Measurements from ENCODE around the gene CSNK1A1.

- TF ChIP-seq POLR2AphosphoS5 (IDR thresholded peaks at IDR 0.05) = no peak
- TF ChIP-seq, protein P1, sequence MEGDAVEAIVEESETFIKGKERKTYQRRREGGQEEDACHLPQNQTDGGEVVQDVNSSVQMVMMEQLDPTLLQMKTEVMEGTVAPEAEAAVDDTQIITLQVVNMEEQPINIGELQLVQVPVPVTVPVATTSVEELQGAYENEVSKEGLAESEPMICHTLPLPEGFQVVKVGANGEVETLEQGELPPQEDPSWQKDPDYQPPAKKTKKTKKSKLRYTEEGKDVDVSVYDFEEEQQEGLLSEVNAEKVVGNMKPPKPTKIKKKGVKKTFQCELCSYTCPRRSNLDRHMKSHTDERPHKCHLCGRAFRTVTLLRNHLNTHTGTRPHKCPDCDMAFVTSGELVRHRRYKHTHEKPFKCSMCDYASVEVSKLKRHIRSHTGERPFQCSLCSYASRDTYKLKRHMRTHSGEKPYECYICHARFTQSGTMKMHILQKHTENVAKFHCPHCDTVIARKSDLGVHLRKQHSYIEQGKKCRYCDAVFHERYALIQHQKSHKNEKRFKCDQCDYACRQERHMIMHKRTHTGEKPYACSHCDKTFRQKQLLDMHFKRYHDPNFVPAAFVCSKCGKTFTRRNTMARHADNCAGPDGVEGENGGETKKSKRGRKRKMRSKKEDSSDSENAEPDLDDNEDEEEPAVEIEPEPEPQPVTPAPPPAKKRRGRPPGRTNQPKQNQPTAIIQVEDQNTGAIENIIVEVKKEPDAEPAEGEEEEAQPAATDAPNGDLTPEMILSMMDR (IDR thresholded peaks at IDR 0.05) = no peak
Observed at GRCh38 chr5:149453618-149454415, 97.4 kb downstream of the CSNK1A1 start.

All from gastroesophageal sphincter (tissue), 3 donors.